Hematopoietic multipotent progenitor cell treated with erythropoietin and hydrocortisone succinate and interleukin-3 and kit ligand, for 15 days (in vitro differentiated cells): ENCODE data around the gene PSMB7.
"Not testable (repeated sequence)": the region's sequence is repeated elsewhere in the genome, so short reads cannot be mapped to it uniquely, and the experiment has no call there.

Experiments
- DNase-seq: peaks from one replicate; pipeline ENCODE4 v3.0.0-alpha.2; 2015; ENCODE audit warnings: low spot score

PSMB7 gene

GRCh38 chr9:124443625-124444024 is 28.4 kb upstream of the PSMB7 start:
- DNase-seq: no peak

GRCh38 chr9:124442826-124443225 is 27.6 kb upstream of the PSMB7 start:
- no peak for DNase-seq

GRCh38 chr9:124442379-124442778 is 27.1 kb upstream of the PSMB7 start:
- DNase-seq: no peak

GRCh38 chr9:124441291-124441690 is 26.0 kb upstream of the PSMB7 start:
- DNase-seq: no peak

- no peak for DNase-seq
Observed at GRCh38 chr9:124440786-124441185, 25.5 kb upstream of the PSMB7 start.

- DNase-seq: no peak
Observed at GRCh38 chr9:124439686-124440243, 24.5 kb upstream of the PSMB7 start.

- DNase-seq: no peak
Observed at GRCh38 chr9:124439086-124439485, 23.8 kb upstream of the PSMB7 start.

GRCh38 chr9:124438091-124438490 is 22.8 kb upstream of the PSMB7 start:
- DNase-seq: no peak

GRCh38 chr9:124437086-124437485 is 21.8 kb upstream of the PSMB7 start:
- no peak for DNase-seq

- DNase-seq: no peak
Observed at GRCh38 chr9:124436320-124436719, 21.1 kb upstream of the PSMB7 start.

- no peak for DNase-seq
Observed at GRCh38 chr9:124429530-124429867, 14.3 kb upstream of the PSMB7 start.

GRCh38 chr9:124428751-124429529 is 13.7 kb upstream of the PSMB7 start:
- DNase-seq: no peak

GRCh38 chr9:124427281-124427680 is 12.0 kb upstream of the PSMB7 start:
- DNase-seq: no peak

GRCh38 chr9:124426361-124426760 is 11.1 kb upstream of the PSMB7 start:
- DNase-seq: no peak

- DNase-seq: not testable (repeated sequence)
Observed at GRCh38 chr9:124425733-124426132, 10.5 kb upstream of the PSMB7 start.

- no peak for DNase-seq
Observed at GRCh38 chr9:124423591-124423990, 8.3 kb upstream of the PSMB7 start.

- DNase-seq: no peak
Observed at GRCh38 chr9:124423155-124423554, 7.9 kb upstream of the PSMB7 start.

GRCh38 chr9:124420991-124421543 is 5.8 kb upstream of the PSMB7 start:
- no peak for DNase-seq

- DNase-seq: no peak
Observed at GRCh38 chr9:124419832-124420489, 4.7 kb upstream of the PSMB7 start.

GRCh38 chr9:124415852-124416484 is 726 bp upstream of the PSMB7 start:
- DNase-seq: no peak

- no peak for DNase-seq
Observed at GRCh38 chr9:124414612-124415011, 630 bp downstream of the PSMB7 start.

- no peak for DNase-seq
Observed at GRCh38 chr9:124412228-124412575, 3.0 kb downstream of the PSMB7 start.
